A549 (cell line): ENCODE data around the gene PHACTR4. TPM values are rescaled to one million over a fixed set of nuclear protein-coding genes. Genes with fewer than 3 reads are reported as not detected.

Source experiments
- ATAC-seq, 2 experiments: fragments of 200-7000 bp in 1 of 2; fragments of >200 bp in 1 of 2; cut with Nextera tagmentation in 1 of 2; cut with Tn5 transposase in 1 of 2; 3 replicates each; pipeline versions ENCODE4 v1.8.0 to v1.9.1; 2018 to 2020; ENCODE audit warnings: mild to moderate bottlenecking in 1 of 2, moderate library complexity in 1 of 2
- CTCF ChIA-PET: fragments of 300-600 bp; sonication (Branson Sonifier 250); formaldehyde crosslinking; extraction: SDS; loops from one replicate; lab custom pipeline; 2021; ENCODE audit warnings: antibody characterized with exemption, inconsistent platforms; lab: Yijun Ruan, JAX
- POLR2A ChIA-PET: fragments of 350-600 bp; formaldehyde crosslinking; extraction: SDS; loops from one replicate; lab custom pipeline; 2021; ENCODE audit warnings: antibody characterized with exemption, inconsistent platforms; lab: Yijun Ruan, JAX
- DNase-seq, 2 experiments: peaks; one replicate each; pipeline versions ENCODE4 v3.0.0 to v3.0.0-alpha.2; 2011 to 2016; ENCODE audit warnings: low read depth in 1 of 2, low spot score in 1 of 2
- FAIRE-seq: peaks from 2 replicates; lab custom pipeline; 2011; peaks lifted over from hg19 to GRCh38; lab: Jason Lieb, UNC
- H3K27ac ChIP-seq, 2 experiments: fragments of >200 bp; sonication (Bioruptor Twin); formaldehyde crosslinking; 3 replicates each; pipeline ENCODE4 v1.5.1; 2016 to 2017
- H3K4me1 ChIP-seq: fragments of >200 bp; sonication (Bioruptor Twin); formaldehyde crosslinking; 3 replicates; pipeline ENCODE4 v1.6.1; 2016
- H3K4me2 ChIP-seq: fragments of >200 bp; sonication (Bioruptor Twin); formaldehyde crosslinking; 3 replicates; pipeline ENCODE4 v1.6.1; 2016
- H3K4me3 ChIP-seq: fragments of >200 bp; sonication (Bioruptor Twin); formaldehyde crosslinking; 3 replicates; pipeline ENCODE4 v1.5.1; 2016
- H3K9me3 ChIP-seq: fragments of >200 bp; sonication (Bioruptor Twin); formaldehyde crosslinking; 3 replicates; pipeline ENCODE4 v1.6.1; 2016
- BCL3 ChIP-seq: fragments of >200 bp; sonication (Bioruptor Twin); formaldehyde crosslinking; IDR thresholded peaks from 3 replicates; pipeline ENCODE4 v1.6.1; 2016
- BHLHE40 ChIP-seq: IDR thresholded peaks from 2 replicates; pipeline ENCODE4 v1.6.1; 2012; ENCODE audit warnings: low read depth, low read length, inconsistent platforms
- CBX2 ChIP-seq: fragments of 200-600 bp; sonication (generic); IDR thresholded peaks from 2 replicates; pipeline ENCODE4 v1.6.1; 2016; ENCODE audit warnings: low read depth, mild to moderate bottlenecking, borderline replicate concordance
- CEBPB ChIP-seq, 2 experiments: fragments of >200 bp in 1 of 2; sonication (Bioruptor Twin) in 1 of 2; formaldehyde crosslinking in 1 of 2; IDR thresholded peaks; 2 replicates each; pipeline ENCODE4 v1.6.1; 2012 to 2016
- EP300 ChIP-seq, 2 experiments: fragments of >200 bp; sonication (Bioruptor Twin); formaldehyde crosslinking; IDR thresholded peaks; 2 replicates in 1 of 2; 3 replicates in 1 of 2; pipeline ENCODE4 v1.6.1; 2016 to 2017
- ESRRA ChIP-seq: fragments of 150-350 bp; IDR thresholded peaks from 2 replicates; pipeline ENCODE4 v1.6.1; 2014; ENCODE audit warnings: mild to moderate bottlenecking, low read length, borderline replicate concordance
- FOSL2 ChIP-seq, 2 experiments: fragments of 450-650 bp in 1 of 2; fragments of >200 bp in 1 of 2; sonication (Bioruptor Twin) in 1 of 2; formaldehyde crosslinking; IDR thresholded peaks; 2 replicates each; pipeline versions ENCODE4 v1.5.0 to v1.6.1; 2016 to 2020; ENCODE audit warnings: mild to moderate bottlenecking in 1 of 2, moderate library complexity in 1 of 2
- FOXS1 ChIP-seq: fragments of 250-450 bp; sonication (Bioruptor Pico); IDR thresholded peaks from 2 replicates; pipeline ENCODE4 v1.5.0; 2020; ENCODE audit warnings: mild to moderate bottlenecking, moderate library complexity
- GATA3 ChIP-seq: IDR thresholded peaks from 2 replicates; pipeline ENCODE4 v1.6.1; 2012; ENCODE audit warnings: borderline replicate concordance
- HDAC2 ChIP-seq: fragments of 200-600 bp; sonication (generic); IDR thresholded peaks from 2 replicates; pipeline ENCODE4 v1.6.1; 2016
- HOXA7 ChIP-seq: fragments of 250-450 bp; sonication (Bioruptor Pico); IDR thresholded peaks from 2 replicates; pipeline ENCODE4 v1.5.0; 2020; ENCODE audit warnings: mild to moderate bottlenecking, moderate library complexity
- JUN ChIP-seq, 2 experiments: fragments of >200 bp; sonication (Bioruptor Twin); formaldehyde crosslinking; IDR thresholded peaks; 2 replicates in 1 of 2; 3 replicates in 1 of 2; pipeline ENCODE4 v1.6.1; 2016 to 2017
- JUNB ChIP-seq: fragments of >200 bp; sonication (Bioruptor Twin); formaldehyde crosslinking; IDR thresholded peaks from 2 replicates; pipeline ENCODE4 v1.6.1; 2016
- KDM1A ChIP-seq: fragments of 200-600 bp; sonication (generic); IDR thresholded peaks from 2 replicates; pipeline ENCODE4 v1.6.1; 2016; ENCODE audit warnings: low read depth, mild to moderate bottlenecking
- KDM5A ChIP-seq: fragments of 200-600 bp; sonication (generic); IDR thresholded peaks from 2 replicates; pipeline ENCODE4 v1.6.1; 2016; ENCODE audit warnings: antibody characterized with exemption, mild to moderate bottlenecking
- MAFK ChIP-seq: fragments of 450-650 bp; IDR thresholded peaks from 2 replicates; pipeline ENCODE4 v1.6.1; 2014; ENCODE audit not compliant: partially characterized antibody
- MAZ ChIP-seq: fragments of 150-350 bp; IDR thresholded peaks from 2 replicates; pipeline ENCODE4 v1.6.1; 2014; ENCODE audit warnings: antibody characterized with exemption, low read depth, low read length, borderline replicate concordance
- MYC ChIP-seq: IDR thresholded peaks from 2 replicates; pipeline ENCODE4 v1.6.1; 2012; ENCODE audit warnings: mild to moderate bottlenecking, inconsistent platforms, low read length, improper control_type of control experiment, borderline replicate concordance
- NR3C1 ChIP-seq: fragments of >200 bp; sonication (Bioruptor Twin); formaldehyde crosslinking; IDR thresholded peaks from 3 replicates; pipeline ENCODE4 v1.6.1; 2017
- PHF8 ChIP-seq: fragments of 200-600 bp; sonication (generic); IDR thresholded peaks from 2 replicates; pipeline ENCODE4 v1.6.1; 2016; ENCODE audit warnings: low read depth, mild to moderate bottlenecking, antibody characterized with exemption, moderate library complexity, borderline replicate concordance
- POLR2AphosphoS2 ChIP-seq: conservative IDR thresholded peaks from 2 replicates; pipeline ENCODE4 v1.6.1; 2012; ENCODE audit warnings: low read length, improper control_type of control experiment, inconsistent platforms
- RCOR1 ChIP-seq: fragments of 150-350 bp; IDR thresholded peaks from 2 replicates; pipeline ENCODE4 v1.6.1; 2014; ENCODE audit warnings: antibody characterized with exemption, low read length, low read depth
- RNF2 ChIP-seq: fragments of 200-600 bp; sonication (generic); IDR thresholded peaks from 2 replicates; pipeline ENCODE4 v1.6.1; 2016; ENCODE audit warnings: low read depth, mild to moderate bottlenecking, antibody characterized with exemption, moderate library complexity, borderline replicate concordance
- TP53 ChIP-seq: fragments of 250-450 bp; sonication (Bioruptor Pico); IDR thresholded peaks from 2 replicates; pipeline ENCODE4 v1.5.0; 2021; ENCODE audit warnings: mild to moderate bottlenecking, moderate library complexity
- USF2 ChIP-seq: fragments of 450-650 bp; IDR thresholded peaks from 2 replicates; pipeline ENCODE4 v1.6.1; 2014; ENCODE audit warnings: antibody characterized with exemption
- ZC3H11A ChIP-seq: fragments of 450-650 bp; IDR thresholded peaks from 2 replicates; pipeline ENCODE4 v1.6.1; 2014; ENCODE audit warnings: antibody characterized with exemption, mild to moderate bottlenecking
- ZNF302 ChIP-seq: fragments of 250-450 bp; sonication (Bioruptor Pico); IDR thresholded peaks from 2 replicates; pipeline ENCODE4 v1.9.0; 2021; ENCODE audit warnings: inconsistent platforms, mild to moderate bottlenecking, moderate library complexity
- ZSCAN20 ChIP-seq: fragments of 250-450 bp; sonication (Bioruptor Pico); IDR thresholded peaks from 2 replicates; pipeline ENCODE4 v1.8.0; 2022; ENCODE audit warnings: mild to moderate bottlenecking, moderate library complexity
- WGBS: methylation state at CpG from one replicate; pipeline ENCODE4 v1.1.6; 2017; ENCODE audit errors: missing lambda C conversion rate; 5-methylcytosine and 5-hydroxymethylcytosine counted together
- polyA plus RNA-seq, 4 experiments: library from polyadenylated mRNA; depleted of rRNA in 3 of 4; stranded (reverse); fragments of >200 nt; fragmentation: RNase III in 1 of 4; extraction: RNeasy Plus Mini Kit Qiagen cat#74134 plus additional on column Dnase treatment in 1 of 4; gene quantifications; 2 replicates in 3 of 4; 3 replicates in 1 of 4; pipeline ENCODE4 v1.2.3, GENCODE V29; 2011 to 2017
- TF ChIP-seq, protein P1 (sequence below): fragments of 250-450 bp; sonication (Bioruptor Pico); IDR thresholded peaks from 2 replicates; pipeline ENCODE4 v1.5.0; 2020; ENCODE audit warnings: low read depth, mild to moderate bottlenecking, moderate library complexity
- TF ChIP-seq, protein P2 (sequence below): IDR thresholded peaks from 2 replicates; pipeline ENCODE4 v1.6.1; 2012; ENCODE audit warnings: low read depth, borderline replicate concordance
- TF ChIP-seq, protein P3 (sequence below): fragments of 250-450 bp; sonication (Bioruptor Pico); IDR thresholded peaks from 2 replicates; pipeline ENCODE4 v1.5.0; 2021; ENCODE audit warnings: mild to moderate bottlenecking, moderate library complexity, borderline replicate concordance

Gene PHACTR4
- polyA plus RNA-seq, 2 of the 4 experiments (the other 2 are of a cell fraction): 17.4 to 25.0 TPM

GRCh38 chr1:28530456-28530855 is 160.9 kb downstream of the PHACTR4 start:
- no peaks in the 10 kb centered on the region for H3K9me3 ChIP-seq
- TF ChIP-seq USF2 (no peak), KDM1A (no peak), RCOR1 (no peak), GATA3 (no peak), BHLHE40 (no peak), CBX2 (no peak), FOXS1 (CRISPR knock-in tag) (no peak), MAFK (no peak), ZSCAN20 (CRISPR knock-in tag) (no peak), JUNB (no peak), BCL3 (no peak), MAZ (no peak), ZC3H11A (no peak), HDAC2 (no peak), EP300 (IDR thresholded peaks at IDR 0.05) (no peak)
- TF ChIP-seq, all 56 proteins: peak for 0
- FAIRE-seq (no peak), DNase-seq (no peak), ATAC-seq (no peak)
- 92% methylated on average over 20 of the region's 31 CpGs for WGBS
- Histone ChIP-seq H3K27ac (no peak overlapping the region), H3K4me3 (no peak overlapping the region), H3K4me2 (no peak overlapping the region), H3K4me1 (peaks cover 18% of the 10 kb centered on the region)
- ChIA-PET POLR2A (no interaction called here), CTCF (interaction anchor here (1.5 kb wide), 1 partner anchor 13 kb away, joined by 5 read pairs; no protein-coding TSS in a partner anchor)

DNA sequence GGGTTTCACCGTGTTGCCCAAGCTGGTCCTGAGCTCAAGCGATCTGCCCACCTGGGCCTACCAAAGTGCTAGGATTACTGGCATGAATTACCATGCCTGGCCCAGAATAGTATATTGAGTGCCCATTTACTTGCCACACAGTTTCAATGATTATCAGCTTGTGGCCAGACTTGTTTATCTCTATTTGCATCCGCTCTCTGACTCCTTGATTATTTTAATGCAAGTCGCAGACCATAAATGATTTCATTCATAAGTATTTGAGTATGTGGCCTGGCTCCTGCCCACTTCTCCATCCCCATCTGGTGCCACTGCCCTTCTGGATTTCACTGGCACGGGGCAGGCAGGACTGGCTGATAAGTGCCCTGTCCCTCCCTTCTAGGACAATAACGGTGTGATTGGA is 165.1 kb downstream of the PHACTR4 start:
- 98% methylated on average over 5 of the region's 6 CpGs for WGBS
- ChIA-PET CTCF (no interaction called here), POLR2A (interaction anchor here (0.6 kb wide), 1 partner anchor 18 kb away, joined by 3 read pairs; no protein-coding TSS in a partner anchor)
- ATAC-seq: no peak
- Histone ChIP-seq H3K4me2 (no peak overlapping the region), H3K9me3 (no peaks in the 10 kb centered on the region), H3K27ac (no peak overlapping the region), H3K4me1 (no peaks in the 10 kb centered on the region), H3K4me3 (no peak overlapping the region)
- TF ChIP-seq BHLHE40 (no peak), PHF8 (no peak), ZNF302 (CRISPR knock-in tag) (no peak), HOXA7 (CRISPR knock-in tag) (no peak), BCL3 (no peak), NR3C1 (no peak), FOSL2 (IDR thresholded peaks at IDR 0.05) (no peak), FOSL2 (CRISPR knock-in tag; IDR thresholded peaks at IDR 0.05) (no peak), POLR2AphosphoS2 (no peak), ESRRA (no peak), KDM5A (no peak), CEBPB (IDR thresholded peaks at IDR 0.05) (no peak), RCOR1 (no peak), JUN (IDR thresholded peaks at IDR 0.05) (no peak), HDAC2 (no peak), RNF2 (no peak), MYC (no peak), TP53 (CRISPR knock-in tag) (no peak)
- TF ChIP-seq, protein P1, sequence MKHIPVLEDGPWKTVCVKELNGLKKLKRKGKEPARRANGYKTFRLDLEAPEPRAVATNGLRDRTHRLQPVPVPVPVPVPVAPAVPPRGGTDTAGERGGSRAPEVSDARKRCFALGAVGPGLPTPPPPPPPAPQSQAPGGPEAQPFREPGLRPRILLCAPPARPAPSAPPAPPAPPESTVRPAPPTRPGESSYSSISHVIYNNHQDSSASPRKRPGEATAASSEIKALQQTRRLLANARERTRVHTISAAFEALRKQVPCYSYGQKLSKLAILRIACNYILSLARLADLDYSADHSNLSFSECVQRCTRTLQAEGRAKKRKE: no peak
- TF ChIP-seq, protein P2, sequence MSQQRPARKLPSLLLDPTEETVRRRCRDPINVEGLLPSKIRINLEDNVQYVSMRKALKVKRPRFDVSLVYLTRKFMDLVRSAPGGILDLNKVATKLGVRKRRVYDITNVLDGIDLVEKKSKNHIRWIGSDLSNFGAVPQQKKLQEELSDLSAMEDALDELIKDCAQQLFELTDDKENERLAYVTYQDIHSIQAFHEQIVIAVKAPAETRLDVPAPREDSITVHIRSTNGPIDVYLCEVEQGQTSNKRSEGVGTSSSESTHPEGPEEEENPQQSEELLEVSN: no peak
- TF ChIP-seq, protein P3, sequence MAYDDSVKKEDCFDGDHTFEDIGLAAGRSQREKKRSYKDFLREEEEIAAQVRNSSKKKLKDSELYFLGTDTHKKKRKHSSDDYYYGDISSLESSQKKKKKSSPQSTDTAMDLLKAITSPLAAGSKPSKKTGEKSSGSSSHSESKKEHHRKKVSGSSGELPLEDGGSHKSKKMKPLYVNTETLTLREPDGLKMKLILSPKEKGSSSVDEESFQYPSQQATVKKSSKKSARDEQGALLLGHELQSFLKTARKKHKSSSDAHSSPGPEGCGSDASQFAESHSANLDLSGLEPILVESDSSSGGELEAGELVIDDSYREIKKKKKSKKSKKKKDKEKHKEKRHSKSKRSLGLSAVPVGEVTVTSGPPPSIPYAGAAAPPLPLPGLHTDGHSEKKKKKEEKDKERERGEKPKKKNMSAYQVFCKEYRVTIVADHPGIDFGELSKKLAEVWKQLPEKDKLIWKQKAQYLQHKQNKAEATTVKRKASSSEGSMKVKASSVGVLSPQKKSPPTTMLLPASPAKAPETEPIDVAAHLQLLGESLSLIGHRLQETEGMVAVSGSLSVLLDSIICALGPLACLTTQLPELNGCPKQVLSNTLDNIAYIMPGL (CRISPR knock-in tag): no peak
- DNase-seq: no peak
- no peak for FAIRE-seq
